Sigmoid colon (tissue), 7 donors: Measurements from ENCODE around the gene KCNIP1. TPM values are rescaled to one million over a fixed set of nuclear protein-coding genes. Genes with fewer than 3 reads are reported as not detected.

ENCODE experiments used
- DNase-seq: peaks from one replicate; pipeline ENCODE4 v3.0.0-alpha.2; 2019
- H3K27ac ChIP-seq, 4 donors: fragments of 200-600 bp; sonication (generic); one replicate each; pipeline ENCODE4 v1.5.1; 2016 to 2019; ENCODE audit warnings: mild to moderate bottlenecking in 1 of 4
- H3K27me3 ChIP-seq, 3 donors: fragments of 200-600 bp; sonication (generic); one replicate each; pipeline ENCODE4 v1.5.1; 2019; ENCODE audit warnings: mild to moderate bottlenecking in 1 of 3
- H3K36me3 ChIP-seq, 4 donors: fragments of 200-600 bp; sonication (generic); one replicate each; pipeline ENCODE4 v1.5.1; 2016 to 2019
- H3K4me1 ChIP-seq, 4 donors: fragments of 200-600 bp; sonication (generic); one replicate each; pipeline ENCODE4 v1.5.1; 2017 to 2019
- H3K4me3 ChIP-seq, 4 donors: fragments of 200-600 bp; sonication (generic); one replicate each; pipeline ENCODE4 v1.5.1; 2017 to 2019; ENCODE audit warnings: mild to moderate bottlenecking in 2 of 4, moderate library complexity in 1 of 4
- H3K9me3 ChIP-seq, 4 donors: fragments of 200-600 bp in 3 of 4; sonication (generic) in 3 of 4; one replicate each; pipeline versions ENCODE4 v1.5.1 to v1.6.1; 2013 to 2019
- CTCF ChIP-seq, 4 experiments: fragments of 450-650 bp in 3 of 4; fragments of 200-600 bp in 1 of 4; IDR thresholded peaks; one replicate each; pipeline ENCODE4 v1.5.1; 2016 to 2019; ENCODE audit warnings: antibody characterized with exemption in 4 of 4, mild to moderate bottlenecking in 3 of 4, moderate library complexity in 2 of 4
- EP300 ChIP-seq, 4 donors: sonication (generic); formaldehyde crosslinking; IDR thresholded peaks; one replicate each; pipeline ENCODE4 v1.6.1; 2017; ENCODE audit warnings: antibody characterized with exemption in 4 of 4
- POLR2A ChIP-seq, 2 donors: fragments of 450-650 bp; IDR thresholded peaks; one replicate each; pipeline ENCODE4 v1.6.1; 2016; ENCODE audit warnings: antibody characterized with exemption in 2 of 2, mild to moderate bottlenecking in 2 of 2, moderate library complexity in 2 of 2
- POLR2AphosphoS5 ChIP-seq, 4 donors: sonication (generic); formaldehyde crosslinking; IDR thresholded peaks; one replicate each; pipeline ENCODE4 v1.6.1; 2017; ENCODE audit warnings: antibody characterized with exemption in 4 of 4
- WGBS, 2 donors: extraction: QIAGEN DNeasy Blood & Tissue Kit; methylation state at CpG; one replicate each; pipeline ENCODE4 v1.1.7; 2013; 5-methylcytosine and 5-hydroxymethylcytosine counted together
- intact Hi-C: fragments of 100-400 bp; cut with DNase I; formaldehyde crosslinking; loops from one replicate; pipeline ENCODE4 v1.15.1; 2023
- polyA plus RNA-seq, 3 donors: library from polyadenylated mRNA; stranded (reverse); fragments of 200-250 nt; gene quantifications; one replicate each; pipeline ENCODE4 v1.2.3, GENCODE V29; 2013
- total RNA-seq, 4 donors: library from RNA; depleted of rRNA; stranded (reverse); fragments of >200 nt; gene quantifications; one replicate each; pipeline ENCODE4 v1.1.0, GENCODE V29; 2016
- donor health status: healthy with polysubstance abuse.
- donor health status: Bipolar disorder and iron deficiency.
- donor health status: healthy.

KCNIP1 gene
- total and polyA plus RNA-seq, 7 donors: 0.28 to 2.8 (median 1.1) TPM; not detected in 2

- no peak for DNase-seq
- H3K9me3 ChIP-seq: no peaks in the 10 kb centered on the region
- no peaks in the 10 kb centered on the region for H3K4me1 ChIP-seq
- H3K27me3 ChIP-seq: no peaks in the 10 kb centered on the region
- TF ChIP-seq POLR2AphosphoS5 (IDR thresholded peaks at IDR 0.05) (no peak), POLR2A (IDR thresholded peaks at IDR 0.05) (no peak), CTCF (IDR thresholded peaks at IDR 0.05) (no peak), EP300 (IDR thresholded peaks at IDR 0.05) (no peak)
- H3K27ac ChIP-seq: no peak overlapping the region
- WGBS, 2 donors: 74 to 77% methylated on average over 13 of the region's 13 CpGs
- no peak overlapping the region for H3K4me3 ChIP-seq
- intact Hi-C loops: no loop called here
- H3K36me3 ChIP-seq: no peaks in the 10 kb centered on the region
These were observed 36.7 kb upstream of the KCNIP1 start for GRCh38 chr5:170466988-170467707.

- no peak for DNase-seq
- Histone ChIP-seq H3K9me3 (no peaks in the 10 kb centered on the region), H3K36me3 (no peaks in the 10 kb centered on the region), H3K4me3 (no peak overlapping the region), H3K4me1 (no peaks in the 10 kb centered on the region), H3K27ac (no peak overlapping the region), H3K27me3 (no peaks in the 10 kb centered on the region)
- 82 to 92% methylated on average over 7 of the region's 7 CpGs for WGBS, 2 donors
- TF ChIP-seq CTCF (IDR thresholded peaks at IDR 0.05) (no peak), POLR2A (IDR thresholded peaks at IDR 0.05) (no peak), POLR2AphosphoS5 (IDR thresholded peaks at IDR 0.05) (no peak), EP300 (IDR thresholded peaks at IDR 0.05) (no peak)
- intact Hi-C loops: no loop called here
These were observed 35.1 kb upstream of the KCNIP1 start for GRCh38 chr5:170468633-170469285.

- no peak for DNase-seq
These were observed 34.4 kb upstream of the KCNIP1 start for GRCh38 chr5:170469414-170469813.

GRCh38 chr5:170470275-170470674, 33.5 kb upstream of the KCNIP1 start:
- H3K27ac ChIP-seq: no peak overlapping the region
- no peaks in the 10 kb centered on the region for H3K27me3 ChIP-seq
- no peak for DNase-seq
- TF ChIP-seq POLR2AphosphoS5 (IDR thresholded peaks at IDR 0.05) (no peak), EP300 (IDR thresholded peaks at IDR 0.05) (no peak), POLR2A (IDR thresholded peaks at IDR 0.05) (no peak), CTCF (IDR thresholded peaks at IDR 0.05) (no peak)
- H3K36me3 ChIP-seq: no peaks in the 10 kb centered on the region
- 51 to 81% methylated on average over 4 of the region's 4 CpGs for WGBS, 2 donors
- H3K4me1 ChIP-seq: no peaks in the 10 kb centered on the region
- H3K9me3 ChIP-seq: peaks cover 0 to 3% (median 0%) of the 10 kb centered on the region in 4 donors
- no peak overlapping the region for H3K4me3 ChIP-seq
- intact Hi-C loops: no loop called here

More at GRCh38 chr5:170469414-170469813, 34.4 kb upstream of the KCNIP1 start:
- Histone ChIP-seq H3K4me3 (no peak overlapping the region), H3K27ac (no peak overlapping the region), H3K4me1 (no peaks in the 10 kb centered on the region), H3K36me3 (no peaks in the 10 kb centered on the region), H3K27me3 (no peaks in the 10 kb centered on the region), H3K9me3 (no peaks in the 10 kb centered on the region)
- TF ChIP-seq POLR2A (IDR thresholded peaks at IDR 0.05) (no peak), EP300 (IDR thresholded peaks at IDR 0.05) (no peak), POLR2AphosphoS5 (IDR thresholded peaks at IDR 0.05) (no peak), CTCF (IDR thresholded peaks at IDR 0.05) (no peak)
- intact Hi-C loops: no loop called here
- 85 to 87% methylated on average over 4 of the region's 4 CpGs for WGBS, 2 donors
